Measurements from ENCODE around the gene RAC3. TPM values are rescaled to one million over a fixed set of nuclear protein-coding genes. Genes with fewer than 3 reads are reported as not detected.

The RAC3 gene
- total and polyA plus RNA-seq, 9 of the 15 experiments (the other 6 are each of a cell fraction or from before 2014, with no cell fraction given) = 0.23 to 292 (median 118) TPM

DNA sequence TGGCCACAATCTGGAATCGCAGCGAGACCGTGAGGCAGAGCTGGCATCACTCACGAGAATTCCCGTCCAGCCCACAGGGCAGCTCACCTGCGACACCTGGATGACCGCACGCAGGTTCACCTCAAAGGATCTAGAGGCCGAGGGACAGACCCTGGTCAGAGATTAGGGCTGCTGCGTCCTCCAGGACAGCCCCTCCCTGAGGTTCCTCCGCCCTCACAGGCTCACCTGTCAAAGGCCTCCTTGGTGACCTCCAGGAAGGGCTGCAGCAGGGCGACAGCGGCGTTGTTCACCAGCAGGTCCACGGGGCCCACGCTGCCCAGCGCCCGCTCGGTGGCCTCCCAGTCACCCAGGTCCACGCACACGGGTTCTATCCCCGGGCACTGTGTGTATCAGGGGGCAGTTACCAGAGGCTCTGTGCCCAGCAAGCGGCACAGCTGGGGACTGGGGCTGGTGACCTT is 5.2 kb downstream of the RAC3 start (continued):
- TF ChIP-seq, protein P1, sequence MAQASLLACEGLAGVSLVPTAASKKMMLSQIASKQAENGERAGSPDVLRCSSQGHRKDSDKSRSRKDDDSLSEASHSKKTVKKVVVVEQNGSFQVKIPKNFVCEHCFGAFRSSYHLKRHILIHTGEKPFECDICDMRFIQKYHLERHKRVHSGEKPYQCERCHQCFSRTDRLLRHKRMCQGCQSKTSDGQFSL (CRISPR knock-in tag; IDR thresholded peaks at IDR 0.05) = no peak
- TF ChIP-seq, protein P1 (tag; IDR thresholded peaks at IDR 0.05) = no peak
- TF ChIP-seq KDM5B (IDR thresholded peaks at IDR 0.05; ENCODE audit: insufficient replicate concordance, low read depth, low read length) = peak; percentile 28
- TF ChIP-seq FOXJ2 (tag; IDR thresholded peaks at IDR 0.05) = no peak
- no peak for TF ChIP-seq ZNF75A (CRISPR knock-in tag; IDR thresholded peaks at IDR 0.05)
- no peak for TF ChIP-seq NFXL1 (CRISPR knock-in tag; IDR thresholded peaks at IDR 0.05)
- no peak for TF ChIP-seq KLF6 (CRISPR knock-in tag; IDR thresholded peaks at IDR 0.05; ENCODE audit: borderline replicate concordance)
- no peak for TF ChIP-seq MYC (IDR thresholded peaks at IDR 0.05; ENCODE audit: low read depth, low read length)
- 0 out of 2 replicates have a peak, but pooled peaks have one; percentile 57 for TF ChIP-seq MYC (CRISPR knock-in tag; IDR thresholded peaks at IDR 0.05; ENCODE audit: borderline replicate concordance, low read depth)
- no peak for TF ChIP-seq ZNF589 (CRISPR knock-in tag; IDR thresholded peaks at IDR 0.05; ENCODE audit: low read depth)
- no peak for TF ChIP-seq CEBPG (CRISPR knock-in tag; IDR thresholded peaks at IDR 0.05)
- TF ChIP-seq CEBPG (tag; conservative IDR thresholded peaks at IDR 0.05 in 1 of 2, IDR thresholded peaks at IDR 0.05 in 1 of 2) = no peak
- TF ChIP-seq ZNF79 (CRISPR knock-in tag; IDR thresholded peaks at IDR 0.05; ENCODE audit: low read depth) = no peak
- TF ChIP-seq, protein P2, sequence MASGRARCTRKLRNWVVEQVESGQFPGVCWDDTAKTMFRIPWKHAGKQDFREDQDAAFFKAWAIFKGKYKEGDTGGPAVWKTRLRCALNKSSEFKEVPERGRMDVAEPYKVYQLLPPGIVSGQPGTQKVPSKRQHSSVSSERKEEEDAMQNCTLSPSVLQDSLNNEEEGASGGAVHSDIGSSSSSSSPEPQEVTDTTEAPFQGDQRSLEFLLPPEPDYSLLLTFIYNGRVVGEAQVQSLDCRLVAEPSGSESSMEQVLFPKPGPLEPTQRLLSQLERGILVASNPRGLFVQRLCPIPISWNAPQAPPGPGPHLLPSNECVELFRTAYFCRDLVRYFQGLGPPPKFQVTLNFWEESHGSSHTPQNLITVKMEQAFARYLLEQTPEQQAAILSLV (tag; IDR thresholded peaks at IDR 0.05) = no peak
- TF ChIP-seq RBM34 (IDR thresholded peaks at IDR 0.05; ENCODE audit: borderline replicate concordance, insufficient read depth, low read length) = no peak
- TF ChIP-seq, protein P3, sequence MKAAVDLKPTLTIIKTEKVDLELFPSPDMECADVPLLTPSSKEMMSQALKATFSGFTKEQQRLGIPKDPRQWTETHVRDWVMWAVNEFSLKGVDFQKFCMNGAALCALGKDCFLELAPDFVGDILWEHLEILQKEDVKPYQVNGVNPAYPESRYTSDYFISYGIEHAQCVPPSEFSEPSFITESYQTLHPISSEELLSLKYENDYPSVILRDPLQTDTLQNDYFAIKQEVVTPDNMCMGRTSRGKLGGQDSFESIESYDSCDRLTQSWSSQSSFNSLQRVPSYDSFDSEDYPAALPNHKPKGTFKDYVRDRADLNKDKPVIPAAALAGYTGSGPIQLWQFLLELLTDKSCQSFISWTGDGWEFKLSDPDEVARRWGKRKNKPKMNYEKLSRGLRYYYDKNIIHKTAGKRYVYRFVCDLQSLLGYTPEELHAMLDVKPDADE (conservative IDR thresholded peaks at IDR 0.05; ENCODE audit: control insufficient read depth, low read depth, low read length) = no peak
- TF ChIP-seq PHB2 (IDR thresholded peaks at IDR 0.05; ENCODE audit: low read depth) = no peak
- peak; percentile 71; the same call in 1 of the 2 replicates for TF ChIP-seq ZEB2 (IDR thresholded peaks at IDR 0.05)
- TF ChIP-seq, protein P4, sequence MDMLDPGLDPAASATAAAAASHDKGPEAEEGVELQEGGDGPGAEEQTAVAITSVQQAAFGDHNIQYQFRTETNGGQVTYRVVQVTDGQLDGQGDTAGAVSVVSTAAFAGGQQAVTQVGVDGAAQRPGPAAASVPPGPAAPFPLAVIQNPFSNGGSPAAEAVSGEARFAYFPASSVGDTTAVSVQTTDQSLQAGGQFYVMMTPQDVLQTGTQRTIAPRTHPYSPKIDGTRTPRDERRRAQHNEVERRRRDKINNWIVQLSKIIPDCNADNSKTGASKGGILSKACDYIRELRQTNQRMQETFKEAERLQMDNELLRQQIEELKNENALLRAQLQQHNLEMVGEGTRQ (CRISPR knock-in tag; IDR thresholded peaks at IDR 0.05) = no peak
- TF ChIP-seq, protein P5, sequence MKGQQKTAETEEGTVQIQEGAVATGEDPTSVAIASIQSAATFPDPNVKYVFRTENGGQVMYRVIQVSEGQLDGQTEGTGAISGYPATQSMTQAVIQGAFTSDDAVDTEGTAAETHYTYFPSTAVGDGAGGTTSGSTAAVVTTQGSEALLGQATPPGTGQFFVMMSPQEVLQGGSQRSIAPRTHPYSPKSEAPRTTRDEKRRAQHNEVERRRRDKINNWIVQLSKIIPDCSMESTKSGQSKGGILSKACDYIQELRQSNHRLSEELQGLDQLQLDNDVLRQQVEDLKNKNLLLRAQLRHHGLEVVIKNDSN (CRISPR knock-in tag; IDR thresholded peaks at IDR 0.05) = peak; percentile 18; the same call in 1 of the 2 replicates
- TF ChIP-seq POLR2AphosphoS5 (IDR thresholded peaks at IDR 0.05; ENCODE audit: control insufficient read depth, insufficient read depth, low read depth, low read length) = no peak
- no peak for TF ChIP-seq ZNF76 (CRISPR knock-in tag; IDR thresholded peaks at IDR 0.05; ENCODE audit: borderline replicate concordance)

All from K562 (cell line).